ENCODE data around the gene SENP1.

Gene SENP1

DNA sequence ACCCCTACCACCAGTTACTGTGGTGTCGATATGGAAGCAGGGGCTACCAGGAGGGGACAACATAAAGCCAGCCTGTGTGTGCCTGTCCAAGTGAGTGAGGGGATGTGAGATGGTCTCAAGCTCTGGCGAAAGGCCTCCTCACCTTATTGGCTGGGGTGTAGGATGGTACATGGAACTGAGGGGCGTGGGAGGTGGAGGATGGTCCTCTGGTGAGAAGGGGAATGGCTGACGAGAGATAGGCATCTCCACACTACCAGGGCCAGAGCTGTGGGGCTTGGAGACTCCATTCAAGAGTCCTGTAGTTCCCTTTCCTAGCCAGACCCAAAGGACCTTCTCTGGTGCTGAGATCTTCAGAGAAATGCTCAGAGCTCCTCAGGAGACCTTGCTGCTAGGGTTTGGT is 69.1 kb downstream of the SENP1 start:
- no peak for DNase-seq (ENCODE audit: low spot score)

DNA sequence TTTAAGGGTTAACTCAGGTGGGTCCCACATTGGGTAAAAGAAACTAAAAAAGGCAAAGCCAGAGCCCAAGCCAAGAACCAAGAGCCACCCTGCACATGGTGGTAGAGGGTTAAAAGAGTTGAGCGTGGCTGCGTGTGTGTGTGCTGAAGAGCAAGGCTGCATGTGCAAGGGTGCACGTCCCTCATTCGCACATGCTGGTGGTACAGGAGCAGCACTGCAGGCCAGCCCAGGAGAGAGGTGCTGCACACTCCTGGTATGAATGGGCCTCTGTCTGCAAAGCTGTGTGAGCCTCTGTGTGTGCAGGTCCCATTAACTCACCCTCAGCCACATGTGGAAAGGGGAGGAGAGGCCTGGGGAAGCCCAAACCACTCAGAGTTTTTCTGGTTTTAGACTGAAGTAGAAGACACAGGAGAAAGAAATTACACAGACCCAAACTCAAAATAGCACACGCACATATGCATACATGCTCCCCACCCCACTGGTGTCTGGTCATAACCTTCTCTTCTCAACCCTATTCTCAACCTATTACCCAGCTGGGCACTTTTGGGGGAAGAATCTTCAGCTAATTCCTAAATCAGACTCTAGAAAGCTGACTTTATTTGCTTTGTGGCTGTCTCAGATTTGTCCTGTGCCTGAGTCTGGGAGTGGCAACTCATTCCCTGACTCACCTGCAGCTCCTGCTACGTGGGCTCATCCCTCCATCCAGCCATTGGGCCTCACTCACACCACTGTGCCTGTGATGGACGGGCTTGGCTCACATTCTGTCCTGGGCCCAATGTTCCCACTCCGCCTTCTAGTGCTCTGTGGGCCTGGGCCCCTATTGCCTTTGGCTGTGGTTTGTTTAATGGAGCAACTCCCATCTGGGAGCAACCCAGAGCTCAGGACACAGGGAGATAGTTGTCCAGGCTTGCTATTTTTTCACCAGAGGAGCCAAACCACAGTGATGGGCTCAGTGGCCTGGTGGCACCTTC is 70.8 kb downstream of the SENP1 start:
- DNase-seq (ENCODE audit: low spot score) = no peak

GRCh38 chr12:48033451-48033850 is 72.4 kb downstream of the SENP1 start:
- DNase-seq (ENCODE audit: low spot score) = no peak

DNA sequence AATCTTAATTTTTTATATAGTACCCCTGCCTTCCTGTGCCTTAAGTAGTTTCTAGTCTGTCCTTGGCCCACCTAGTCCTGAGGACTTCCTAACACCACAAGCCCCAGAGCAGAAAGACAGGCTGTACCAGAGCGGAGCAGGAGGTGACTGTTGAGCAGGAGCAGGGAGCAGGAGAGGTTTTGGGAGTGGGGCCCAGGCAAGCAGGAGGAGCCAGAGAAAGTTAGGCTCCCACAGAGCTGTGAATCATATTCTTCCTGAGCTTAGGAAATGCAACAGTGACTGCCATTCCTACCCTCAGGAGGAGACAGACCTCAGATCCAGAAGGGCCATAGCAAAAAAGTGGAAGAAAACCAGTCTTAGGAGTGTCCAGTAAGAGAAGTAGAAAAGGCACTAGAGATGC is 73.3 kb downstream of the SENP1 start:
- DNase-seq (ENCODE audit: low spot score) = no peak

DNA sequence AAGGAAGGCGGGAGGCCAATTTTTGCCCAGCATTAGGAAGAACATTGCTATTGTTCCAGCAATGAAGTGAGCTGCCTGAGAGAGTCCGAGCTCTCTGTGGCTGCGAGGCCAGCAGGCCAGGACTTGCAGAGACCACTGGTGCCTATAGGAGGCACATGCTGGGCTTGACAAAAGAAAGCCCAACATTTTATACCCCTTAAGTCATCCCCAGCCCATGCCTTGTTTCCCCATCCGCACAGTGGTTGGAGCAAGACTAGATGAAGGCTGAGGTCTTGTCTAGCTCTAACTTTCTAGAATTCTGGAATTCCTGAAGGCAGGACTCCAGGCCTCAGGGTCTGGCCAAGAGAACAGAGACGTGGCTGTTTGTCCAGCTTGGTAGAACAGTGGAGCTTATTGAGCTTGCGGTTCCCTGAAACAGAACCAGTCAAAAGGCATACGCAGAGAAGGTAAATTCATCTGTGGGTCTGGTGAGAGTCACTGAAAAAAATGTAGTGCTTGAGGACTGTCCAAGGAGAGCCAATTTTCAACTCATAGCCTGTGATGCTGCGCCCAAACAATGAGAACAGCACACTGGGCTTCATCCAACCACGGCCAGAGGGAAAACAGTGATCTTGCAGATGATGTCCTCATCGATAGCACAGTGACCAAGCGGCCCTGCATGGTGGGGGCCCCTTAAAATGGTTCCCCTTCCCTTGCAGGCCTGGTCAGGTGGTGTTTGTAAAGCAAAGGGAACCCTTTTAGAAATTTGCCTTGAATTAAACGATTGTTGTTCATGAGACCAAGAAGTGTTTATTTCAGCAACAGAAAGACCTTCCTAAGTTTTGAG is 74.5 kb downstream of the SENP1 start:
- DNase-seq (ENCODE audit: low spot score) = peak; percentile 40

DNA sequence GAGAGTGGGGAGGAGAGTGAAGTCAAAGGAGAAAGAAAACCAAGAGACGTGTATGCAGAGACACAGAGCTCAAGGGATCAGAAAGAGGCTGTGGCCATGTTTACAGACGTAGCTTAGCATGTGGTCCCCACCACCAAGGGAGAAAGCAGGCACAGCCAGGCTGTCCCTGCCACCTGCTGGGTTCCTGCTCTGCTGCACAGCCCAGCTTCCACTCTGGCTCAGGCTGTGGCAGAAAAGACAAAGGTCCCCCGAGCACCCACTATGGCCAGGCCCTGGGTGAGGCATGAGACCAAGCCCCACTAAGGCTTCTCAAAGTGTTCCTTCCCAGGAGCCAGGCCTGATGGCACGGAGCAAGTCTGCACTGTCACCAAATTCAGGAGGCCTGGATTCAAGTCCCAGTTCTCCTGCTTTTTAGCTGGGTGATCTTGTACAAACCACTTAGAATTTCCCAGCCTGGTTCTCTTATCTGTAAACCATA is 75.7 kb downstream of the SENP1 start:
- DNase-seq (ENCODE audit: low spot score) = no peak

DNA sequence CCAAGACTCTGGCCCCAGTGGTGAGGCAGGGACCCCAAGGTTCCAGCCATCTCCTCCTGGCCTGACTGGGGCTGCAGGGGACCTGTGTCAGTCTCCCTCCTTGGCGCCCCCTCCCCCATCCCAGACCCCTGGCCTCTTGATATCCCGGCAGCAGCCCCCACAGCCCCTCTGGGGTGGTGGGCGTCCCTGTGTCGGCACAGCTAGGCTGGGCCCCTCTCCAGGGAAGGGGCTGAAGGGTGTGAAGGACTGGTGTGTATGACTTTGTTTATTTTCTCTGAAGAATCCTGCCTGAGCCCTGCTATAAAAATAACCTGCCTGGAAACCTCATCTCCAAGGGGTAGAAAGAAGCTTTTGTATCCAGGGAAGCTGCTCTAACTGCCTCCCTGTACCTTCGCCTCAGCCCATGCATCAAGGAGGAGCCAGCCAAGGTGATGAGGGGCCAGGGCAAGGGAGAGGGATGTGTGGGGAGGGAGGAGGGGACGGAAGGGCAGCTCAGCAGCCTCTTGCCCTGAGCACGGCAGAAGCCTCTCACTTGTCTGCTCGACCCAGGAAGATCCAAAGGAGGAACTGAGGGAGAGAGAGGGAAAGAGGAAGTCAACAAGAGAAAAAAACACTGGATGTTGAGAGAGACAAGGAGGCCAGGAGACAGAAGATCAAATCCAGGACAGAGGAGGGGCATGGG is 76.2 kb downstream of the SENP1 start:
- no peak for DNase-seq (ENCODE audit: low spot score)

GRCh38 chr12:48028541-48029431 is 77.1 kb downstream of the SENP1 start:
- DNase-seq (ENCODE audit: low spot score) = no peak

GRCh38 chr12:48027183-48028002 is 78.5 kb downstream of the SENP1 start:
- peak; percentile 21 for DNase-seq (ENCODE audit: low spot score)

DNA sequence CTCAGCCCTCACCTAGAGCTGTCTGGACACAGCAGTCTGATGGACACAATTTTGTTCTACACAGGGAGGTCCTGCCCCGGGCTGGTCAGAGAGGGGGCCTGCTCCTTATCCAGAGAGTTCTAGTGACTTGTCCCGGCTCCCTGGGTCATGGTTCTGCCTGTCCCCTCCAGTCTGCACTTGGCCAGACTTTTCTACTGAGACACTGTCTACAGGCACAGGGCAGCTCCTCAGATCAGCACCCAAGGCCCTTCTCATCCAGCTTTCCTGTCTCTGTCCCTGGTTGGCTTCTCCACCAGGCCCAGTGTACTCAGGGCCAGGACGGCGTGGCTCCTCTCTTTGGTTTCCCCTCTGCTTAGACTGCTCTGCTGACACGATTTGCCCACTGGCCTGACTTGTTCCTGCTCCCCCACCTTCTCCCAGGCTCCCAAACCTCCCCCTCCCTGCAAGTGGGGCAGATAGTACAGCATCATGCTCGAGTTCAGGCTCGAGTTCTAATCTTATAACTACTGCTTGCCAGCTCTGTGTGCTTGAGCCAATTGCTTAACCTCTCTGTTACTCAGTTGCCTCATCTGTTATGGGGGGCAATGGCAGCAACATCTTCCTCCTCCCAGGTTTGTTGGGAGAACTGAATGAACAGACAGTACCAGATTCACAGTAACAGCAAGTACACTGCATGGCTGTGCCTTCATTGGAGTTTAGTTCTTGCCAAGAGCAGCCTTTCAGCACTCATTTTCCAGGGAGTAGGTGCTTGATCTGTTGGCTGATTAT is 79.6 kb downstream of the SENP1 start:
- no peak for DNase-seq (ENCODE audit: low spot score)

- no peak for DNase-seq (ENCODE audit: low spot score)
Observed at GRCh38 chr12:48025281-48025680, 80.6 kb downstream of the SENP1 start.

GRCh38 chr12:48024735-48025134 is 81.1 kb downstream of the SENP1 start:
- no peak for DNase-seq (ENCODE audit: low spot score)

DNA sequence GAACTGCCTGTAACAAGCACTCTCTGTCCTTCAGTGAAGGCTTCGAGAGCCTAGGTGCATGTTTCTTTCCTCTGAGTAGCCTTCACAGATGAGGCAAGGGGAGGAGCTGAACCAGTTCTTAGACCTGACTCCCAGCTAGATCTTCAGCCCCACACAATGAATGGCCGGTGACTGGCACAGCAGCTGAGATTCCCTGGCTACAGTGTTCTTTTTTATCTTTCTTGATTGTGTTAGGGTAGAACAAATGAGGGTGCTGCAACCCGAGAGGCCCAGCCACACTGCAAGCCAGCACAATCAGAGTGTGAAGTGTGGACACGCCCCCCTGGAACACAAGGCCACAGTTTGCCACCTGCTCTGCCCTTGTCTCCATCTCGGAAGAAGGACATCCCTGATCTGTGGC is 82.5 kb downstream of the SENP1 start:
- DNase-seq (ENCODE audit: low spot score) = peak; percentile 45

DNA sequence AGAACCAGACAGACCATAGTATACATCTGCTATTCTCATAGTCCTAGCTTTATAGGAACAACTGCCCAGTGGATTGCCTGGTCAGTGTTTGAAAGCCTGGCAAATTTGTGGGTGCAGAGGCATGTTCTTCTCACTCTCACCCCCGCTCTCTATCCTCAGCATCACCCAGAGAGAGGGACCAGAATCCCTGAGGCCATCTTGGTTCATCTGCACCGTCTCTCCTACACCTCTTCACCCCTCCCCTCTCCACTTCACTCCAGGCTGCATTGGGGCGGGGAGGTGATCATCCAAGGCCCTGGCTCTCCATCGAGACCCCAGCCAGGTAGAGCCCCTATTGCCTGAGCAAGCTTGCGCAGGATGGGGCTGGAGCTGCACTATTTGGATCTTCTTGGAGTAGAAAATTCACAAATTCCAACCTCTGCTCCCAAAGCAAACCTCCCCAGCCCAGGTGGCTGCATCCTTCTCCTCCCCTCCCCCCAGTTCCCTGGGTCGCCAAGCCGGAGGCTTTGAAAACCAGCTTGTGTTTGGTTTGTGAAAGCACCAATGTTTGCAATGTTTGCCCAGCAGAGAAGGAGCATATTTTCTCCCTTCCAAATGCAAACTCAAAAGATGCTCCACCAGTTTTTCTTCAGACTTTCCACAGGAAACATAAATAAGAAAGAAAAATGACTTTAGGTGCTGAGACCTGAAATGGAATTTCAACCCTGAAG is 83.0 kb downstream of the SENP1 start:
- no peak for DNase-seq (ENCODE audit: low spot score)

- no peak for DNase-seq (ENCODE audit: low spot score)
Observed at GRCh38 chr12:48022180-48022521, 83.7 kb downstream of the SENP1 start.

DNA sequence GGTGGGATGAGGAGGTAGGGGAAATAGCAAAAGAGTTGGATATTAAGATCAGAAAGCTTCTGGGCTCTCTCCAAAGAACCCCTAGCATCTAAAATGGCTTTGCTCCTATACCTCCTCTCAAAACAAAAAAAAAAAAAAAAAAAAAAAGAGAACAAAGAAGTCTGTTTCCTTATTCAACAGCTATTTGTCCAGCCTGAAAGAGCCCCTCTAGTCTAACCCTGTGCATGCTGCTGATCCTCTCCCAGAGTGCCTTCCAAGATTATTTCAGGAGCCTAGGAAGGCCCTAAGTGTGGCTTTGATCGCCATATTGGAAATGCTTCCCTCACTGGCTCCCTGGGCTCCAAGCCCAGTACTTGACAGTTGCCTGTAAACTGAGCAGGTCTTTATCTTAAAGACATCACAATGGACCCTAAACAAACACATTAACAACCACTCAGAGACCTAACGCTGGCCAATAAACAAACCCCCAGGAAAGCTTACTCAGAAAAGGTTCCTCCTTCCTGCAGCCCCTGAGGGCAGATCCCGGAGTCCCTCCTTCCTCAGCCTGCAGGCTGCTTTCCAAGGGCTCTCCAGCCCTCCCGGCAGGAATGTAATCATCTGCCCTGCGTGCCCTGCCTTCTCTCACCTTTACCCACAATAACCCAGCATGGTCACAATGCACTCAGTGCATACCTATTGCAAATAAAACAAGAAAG is 84.2 kb downstream of the SENP1 start:
- DNase-seq (ENCODE audit: low spot score) = peak; percentile 87

DNA sequence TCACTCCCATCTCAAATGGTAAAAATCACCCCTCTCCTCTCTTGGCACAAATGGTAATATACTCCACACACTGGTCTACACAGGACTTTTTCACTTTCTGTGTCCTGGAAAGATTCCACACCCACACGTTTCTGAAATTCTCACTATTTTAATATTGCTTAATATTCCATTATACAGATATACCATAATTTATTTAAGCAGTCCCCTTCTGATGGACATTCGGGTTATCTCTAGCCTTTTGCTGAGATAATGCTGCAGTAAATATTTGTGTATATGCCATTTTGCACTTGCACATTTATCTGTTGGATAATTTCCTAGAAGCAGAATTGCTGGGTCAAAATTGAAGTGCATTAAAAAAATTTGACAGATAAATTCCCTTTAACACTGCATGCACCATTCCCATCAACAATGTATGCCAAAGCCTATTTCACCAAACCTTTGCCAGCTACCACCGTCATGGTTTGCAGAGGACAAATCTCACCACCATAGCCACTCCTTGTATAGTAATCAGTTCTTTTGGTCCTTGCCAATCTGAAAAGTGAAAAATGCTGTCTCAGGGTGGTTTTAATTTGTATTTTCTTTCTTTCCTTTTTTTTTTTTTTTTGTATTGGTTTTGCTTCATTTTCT is 86.1 kb downstream of the SENP1 start:
- DNase-seq (ENCODE audit: low spot score) = no peak

DNA sequence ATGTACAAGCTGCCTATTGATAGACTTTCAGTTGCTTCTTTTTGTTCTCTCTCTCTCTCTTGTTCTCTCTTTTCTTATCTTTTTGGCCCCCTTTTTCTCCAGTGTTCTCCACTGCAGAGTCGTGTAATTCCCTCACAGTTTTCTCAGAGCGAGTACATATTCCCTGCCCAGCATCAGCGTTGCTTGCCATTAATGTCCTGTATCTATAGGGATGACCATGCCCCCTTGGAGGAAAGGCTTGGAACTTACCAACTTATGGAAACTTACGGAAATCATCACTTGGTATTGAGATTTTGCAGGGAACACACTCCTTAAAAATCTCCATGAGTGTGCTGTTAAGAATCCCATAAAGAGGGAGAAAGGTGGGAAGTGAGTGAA is 87.3 kb downstream of the SENP1 start:
- no peak for DNase-seq (ENCODE audit: low spot score)
